Placental epithelial cell (primary cell): ENCODE results near the gene STIMATE. TPM values are rescaled to one million over a fixed set of nuclear protein-coding genes. Genes with fewer than 3 reads are reported as not detected.

Source experiments
- small RNA-seq: library from RNA; depleted of rRNA; stranded (forward); fragments of <200 nt; gene quantifications from one replicate; pipeline ENCODE3, GENCODE V24; 2012
- total RNA-seq: library from RNA; depleted of rRNA; stranded (reverse); fragments of >200 nt; gene quantifications from 2 replicates; pipeline ENCODE4 v1.2.3, GENCODE V29; 2012

The STIMATE gene
- total RNA-seq: 9.8 and 19.4 TPM in 2 replicates

DNA sequence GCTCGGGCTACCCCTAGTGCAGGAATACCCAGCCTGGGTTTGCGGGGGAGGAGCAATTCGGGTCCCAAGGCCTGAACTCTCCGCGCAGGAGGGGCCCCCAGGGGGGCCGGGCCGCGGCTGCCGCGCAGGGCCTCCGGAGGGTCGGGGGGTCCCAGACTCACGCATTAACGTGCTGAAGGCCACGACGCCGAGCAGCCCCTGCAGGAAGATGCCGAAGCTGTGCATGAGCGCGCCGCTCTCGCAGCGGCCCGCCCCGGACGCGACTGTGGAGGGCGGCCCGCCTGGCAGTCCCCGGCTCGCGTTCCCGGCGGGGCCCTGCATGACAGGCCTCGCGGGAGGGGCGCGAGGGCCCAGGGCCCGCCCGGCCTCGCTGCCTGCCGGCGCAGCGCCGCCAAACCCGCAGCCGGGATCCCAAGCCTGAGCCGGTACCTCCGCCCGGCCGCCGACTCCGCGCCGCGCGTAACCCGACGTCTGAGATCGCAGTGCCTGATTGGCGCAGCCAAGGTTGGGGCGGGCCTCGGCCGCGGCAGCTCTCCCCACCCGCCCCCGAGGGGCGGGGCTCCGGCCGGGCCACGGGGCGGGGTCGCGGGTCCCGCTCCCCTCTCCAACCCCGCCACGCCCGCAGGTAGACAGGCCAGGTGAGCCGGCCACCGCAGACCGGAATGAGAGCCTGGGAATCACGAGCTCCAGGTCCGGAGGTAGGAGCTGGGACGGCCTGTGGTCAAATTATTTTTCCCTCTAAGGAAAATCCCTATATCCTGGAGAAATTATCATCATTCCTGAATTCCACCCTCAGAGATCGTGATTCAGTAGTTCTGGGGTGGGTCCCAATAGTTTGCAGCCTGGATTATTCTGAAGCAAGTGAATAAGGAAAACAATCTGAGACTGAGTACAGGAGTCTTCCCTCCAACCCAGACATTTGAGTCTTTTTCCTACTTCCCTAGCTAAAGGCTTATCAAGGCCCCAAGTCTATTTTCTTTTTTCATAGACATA lies at the start of gene STIMATE:
Gene STIMATE, minus strand, starts transcription at position 419 of the 993 bp plus-strand sequence. Its CDS starts 98 bp downstream, at position 321.

DNA sequence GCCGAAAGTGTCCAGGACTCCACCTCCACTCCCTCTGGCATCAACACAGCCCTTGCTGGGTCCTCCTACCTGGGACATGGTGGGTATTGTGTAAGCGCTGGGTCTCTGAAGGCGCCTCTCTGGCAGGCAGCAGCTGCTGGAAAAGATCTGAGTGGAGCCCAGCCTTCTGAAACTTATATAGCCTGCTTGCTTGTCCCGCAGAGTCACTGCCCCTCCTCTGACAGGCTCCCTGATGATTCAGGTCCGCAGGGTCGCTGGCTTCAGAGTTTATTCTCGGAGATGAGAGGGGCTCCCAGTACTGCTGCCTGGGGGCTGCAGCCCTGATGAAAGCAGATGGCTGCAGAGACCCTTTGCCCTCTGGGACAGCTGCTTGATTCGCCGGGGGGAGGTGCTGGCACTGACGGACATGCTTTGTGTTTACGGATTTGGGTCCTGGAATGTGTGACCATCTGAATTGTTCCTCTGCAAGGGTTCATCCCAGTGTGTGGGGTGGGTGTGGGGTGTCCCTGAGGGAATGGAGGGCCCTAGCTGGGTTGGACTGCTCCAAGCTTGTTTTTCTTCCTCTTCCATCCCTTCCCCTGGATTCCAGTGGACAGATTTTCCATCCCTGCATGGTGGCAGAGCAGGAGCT lies 62.4 kb downstream of the STIMATE start, which contains the start of gene MUSTN1:
Gene MUSTN1, minus strand, starts transcription at position 149 of the 631 bp plus-strand sequence. Its CDS starts 71 bp downstream, at position 78.

DNA sequence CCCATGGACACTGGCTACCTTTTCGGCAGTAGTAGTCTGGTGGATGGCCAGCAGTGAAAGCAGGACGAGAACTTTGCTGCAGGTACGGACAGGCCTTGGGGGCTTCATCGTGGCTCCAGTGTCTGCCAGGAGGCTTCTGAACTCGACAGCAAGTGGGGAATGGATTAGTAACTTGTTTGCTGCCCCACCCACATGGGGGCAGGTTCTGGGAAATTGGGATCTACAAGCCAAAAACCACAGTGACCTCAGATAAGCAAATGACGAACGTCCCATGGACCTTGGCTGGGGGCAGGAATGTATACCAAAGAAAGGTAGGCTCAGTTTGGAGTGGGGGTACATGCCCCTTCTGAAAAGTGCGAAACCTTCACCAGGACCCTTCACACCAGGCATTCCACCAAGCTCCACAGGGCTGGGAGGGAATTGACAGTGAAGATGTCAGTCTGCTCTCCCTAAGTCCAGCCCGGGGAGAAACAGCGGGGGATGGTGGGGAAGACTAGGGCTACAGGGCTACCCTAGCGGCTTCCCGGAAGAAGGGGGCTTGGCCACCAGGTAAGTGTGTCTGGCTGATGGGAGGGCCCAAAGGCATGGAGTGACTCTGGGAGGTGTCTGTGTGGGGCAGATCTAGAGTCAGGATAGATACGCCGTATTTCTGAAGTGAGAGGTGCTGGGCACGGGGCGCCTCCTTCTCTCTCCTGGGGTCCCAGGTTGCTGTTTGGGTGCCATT lies 66.7 kb downstream of the STIMATE start, which contains the start of gene ITIH4:
Gene ITIH4, minus strand, starts transcription at position 138 of the 724 bp plus-strand sequence. Its CDS starts 30 bp downstream, at position 108.

DNA sequence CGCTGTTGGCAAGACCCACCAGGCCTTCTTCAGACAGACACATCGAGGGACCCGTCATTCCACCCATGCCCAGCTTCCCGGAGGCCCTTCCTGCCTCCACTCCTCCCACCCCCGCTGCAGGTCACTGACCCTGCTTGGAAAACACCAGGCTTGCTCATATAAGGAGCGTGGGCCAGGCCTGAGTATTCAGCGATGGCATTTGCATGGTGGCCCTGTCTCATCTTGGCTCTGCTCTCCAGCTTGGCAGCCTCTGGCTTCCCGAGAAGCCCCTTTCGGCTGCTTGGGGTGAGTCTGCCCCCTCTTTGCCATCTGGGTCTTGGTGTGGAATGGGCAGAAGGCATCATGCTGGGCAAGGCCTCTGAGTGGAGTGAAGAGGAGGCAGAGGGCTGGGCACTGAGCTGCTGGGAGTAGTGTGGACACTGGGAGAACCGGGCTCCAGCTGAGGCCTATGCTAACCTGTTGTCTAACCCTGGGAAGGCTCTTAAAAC lies 102.7 kb downstream of the STIMATE start, which contains the start of gene ITIH3:
Gene ITIH3, plus strand, starts transcription at position 185 of the 488 bp plus-strand sequence. Its CDS starts 8 bp downstream, at position 193.

Small RNA genes lying within 50 kb of the gene (small RNA-seq; reads per million reads assigned to genes)
- gene MIR8064 (not detected), gene MUSTN1 (not detected)

Other genes with a start within 250 kb of the STIMATE start
- 70.3 and 83.8 TPM in 2 replicates for gene PBRM1, start 211.6 kb downstream of the STIMATE start, total RNA-seq
- 71.1 and 72.2 TPM in 2 replicates for gene GNL3, start 211.5 kb downstream of the STIMATE start, total RNA-seq
- 105 and 164 TPM in 2 replicates for gene GLT8D1, start 191.8 kb downstream of the STIMATE start, total RNA-seq
- gene SPCS1, start 191.4 kb downstream of the STIMATE start, total RNA-seq: 94.6 TPM in 2 replicates
- 16.1 and 18.0 TPM in 2 replicates for gene NEK4, start 126.6 kb downstream of the STIMATE start, total RNA-seq
- not detected in 2 replicates for gene ITIH1, start 119.9 kb downstream of the STIMATE start, total RNA-seq
- not detected in 2 replicates for gene ITIH3, start 102.8 kb downstream of the STIMATE start, total RNA-seq
- gene ITIH4, start 66.9 kb downstream of the STIMATE start, total RNA-seq: 2.0 and 6.7 TPM in 2 replicates
- 0.79 TPM in 1 of 2 replicates, not detected in the other for gene MUSTN1, start 62.5 kb downstream of the STIMATE start, total RNA-seq
- 11.9 and 16.1 TPM in 2 replicates for gene SFMBT1, start 148.5 kb upstream of the STIMATE start, total RNA-seq
- gene RFT1, start 232.9 kb upstream of the STIMATE start, total RNA-seq: 5.1 and 20.0 TPM in 2 replicates